Measurements from ENCODE around the gene EVA1B.

Gene EVA1B, protein sequence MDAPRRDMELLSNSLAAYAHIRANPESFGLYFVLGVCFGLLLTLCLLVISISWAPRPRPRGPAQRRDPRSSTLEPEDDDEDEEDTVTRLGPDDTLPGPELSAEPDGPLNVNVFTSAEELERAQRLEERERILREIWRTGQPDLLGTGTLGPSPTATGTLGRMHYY

DNA sequence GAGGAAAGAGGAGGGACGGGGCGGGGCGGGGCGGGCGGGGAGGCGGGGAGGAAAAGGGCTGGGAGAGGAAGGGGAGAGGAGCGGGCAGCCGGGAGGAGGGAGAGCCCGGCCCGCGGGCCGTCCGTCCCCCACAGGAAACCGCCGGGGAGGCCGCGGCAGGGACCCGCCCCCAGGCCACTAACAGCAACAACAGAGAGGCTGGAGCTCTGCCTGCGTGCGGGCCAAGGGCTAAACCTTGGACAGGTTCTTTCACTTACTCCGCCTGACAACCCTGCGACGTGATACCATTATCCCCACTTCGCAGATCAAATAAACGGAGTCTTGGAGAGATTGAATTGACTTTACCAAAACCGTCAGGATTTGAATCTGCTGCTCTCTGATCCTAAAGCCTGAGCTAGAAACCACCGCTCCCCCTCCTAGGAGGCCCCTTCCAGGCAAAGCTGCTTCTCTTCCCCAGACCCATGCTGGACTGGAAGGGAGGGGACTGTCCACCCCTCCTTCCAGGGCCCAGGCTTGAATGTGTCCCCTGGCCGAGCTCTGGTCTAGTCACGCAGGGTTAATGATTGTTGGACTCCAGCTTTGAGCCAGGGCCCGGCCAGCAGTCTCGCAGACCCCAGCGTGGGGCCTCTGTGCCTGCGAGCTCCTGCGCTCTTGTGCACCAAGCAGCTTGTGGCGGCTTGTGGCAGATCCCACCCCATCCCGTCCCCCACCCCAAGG lies at the start of gene EVA1B:
EVA1B (minus strand) TSS at position 10 of the 717 bp plus-strand sequence. CDS start 608 bp downstream, outside the sequence.
- peak; percentile 34 for DNase-seq (ENCODE audit: low read depth)

DNA sequence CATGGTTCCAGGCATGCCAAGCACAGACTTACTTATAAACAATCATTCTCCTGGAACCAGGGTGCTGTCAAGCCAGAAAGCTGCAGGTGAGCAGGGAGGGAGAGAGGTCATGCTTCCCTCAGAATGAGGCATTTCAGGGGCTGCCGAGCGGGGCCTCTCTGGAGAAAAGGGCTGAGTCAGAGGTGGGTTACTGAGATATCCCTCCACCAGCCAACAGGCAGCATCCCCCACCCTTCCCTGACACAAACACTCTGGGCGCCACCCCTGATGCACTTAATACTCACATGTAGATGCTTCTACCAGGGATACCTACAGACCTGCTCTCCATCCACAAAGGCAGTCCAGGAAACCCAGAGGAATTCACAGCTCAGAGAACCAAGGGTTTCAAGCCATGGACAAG lies 49.2 kb upstream of the EVA1B start:
- DNase-seq (ENCODE audit: low read depth): no peak

DNA sequence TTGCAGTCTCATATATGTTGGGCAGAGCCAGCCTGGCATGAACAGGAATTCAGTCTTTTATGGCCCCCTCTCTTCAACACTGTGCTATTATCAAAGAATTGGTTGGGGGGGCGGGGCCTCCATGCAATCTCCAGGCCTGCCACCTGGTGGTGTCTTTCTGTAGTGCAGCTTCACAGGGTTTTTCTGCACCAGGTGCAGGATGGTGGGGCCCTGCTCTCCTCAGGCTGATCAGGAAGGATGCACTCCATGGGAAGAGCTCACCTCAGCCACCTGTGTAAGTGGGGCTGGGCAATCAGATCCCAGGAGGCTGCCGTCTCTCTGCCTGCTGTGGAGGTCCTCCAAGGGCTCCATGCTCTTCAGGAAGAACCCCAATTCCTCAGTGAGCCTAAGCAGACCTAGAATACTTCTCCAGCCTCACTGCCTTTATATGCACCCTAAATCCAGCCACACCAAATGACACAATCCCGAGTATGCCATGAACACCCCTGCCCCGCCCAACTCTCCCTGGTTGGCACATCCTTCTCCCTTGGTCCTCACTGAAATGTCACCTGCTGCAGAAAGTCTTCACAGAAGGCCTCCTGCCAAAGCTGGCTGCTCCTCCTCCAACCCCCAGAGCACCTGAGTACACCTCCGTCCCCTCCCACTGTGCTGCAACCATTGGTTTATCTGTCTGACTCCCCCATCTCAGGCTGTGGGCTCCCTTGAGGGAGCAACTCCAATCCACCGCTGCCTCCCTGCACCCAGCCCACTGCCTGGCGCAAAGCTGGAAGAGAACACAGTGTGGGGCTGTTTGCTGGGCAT lies 45.8 kb upstream of the EVA1B start:
- DNase-seq (ENCODE audit: low read depth): peak; percentile 51

DNA sequence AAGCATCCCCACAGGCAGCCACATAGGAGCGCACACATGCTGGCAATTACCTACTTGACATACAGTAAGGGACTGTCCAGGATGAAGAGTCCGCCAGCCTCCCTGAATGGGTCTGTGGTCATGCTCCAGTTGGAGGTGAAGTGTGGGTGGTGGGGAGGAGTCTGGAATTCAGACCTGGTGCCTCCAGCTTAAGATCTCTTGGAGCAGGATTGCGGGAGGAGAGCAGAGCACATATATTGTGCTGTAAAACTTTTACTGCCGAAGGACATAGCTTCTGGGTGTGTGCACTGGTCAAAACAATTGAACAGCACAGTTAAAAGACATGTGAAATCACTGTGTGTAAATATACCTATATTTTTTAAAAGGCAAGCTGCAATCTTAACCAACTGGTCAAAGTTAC lies 44.4 kb upstream of the EVA1B start:
- no peak for DNase-seq (ENCODE audit: low read depth)

DNA sequence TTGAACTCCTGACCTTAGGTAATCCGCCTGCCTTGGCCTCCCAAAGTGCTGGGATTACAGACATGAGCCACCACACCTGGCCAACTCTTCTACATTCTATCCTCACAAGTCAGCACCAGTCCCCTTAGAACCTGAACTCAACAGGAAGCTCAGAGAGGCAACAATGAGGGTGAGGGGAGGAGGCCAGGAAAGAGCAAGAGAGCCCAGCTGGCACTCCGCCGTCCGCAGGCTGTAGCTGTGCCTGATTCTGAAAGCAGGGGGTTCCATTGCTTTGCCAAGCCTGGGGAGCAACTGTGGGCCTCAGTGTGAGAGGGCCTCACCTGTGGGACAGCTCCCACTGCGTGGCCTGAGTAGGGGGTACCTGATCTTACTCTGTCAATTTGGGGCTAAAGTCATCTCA lies 43.6 kb upstream of the EVA1B start:
- DNase-seq (ENCODE audit: low read depth): no peak

DNA sequence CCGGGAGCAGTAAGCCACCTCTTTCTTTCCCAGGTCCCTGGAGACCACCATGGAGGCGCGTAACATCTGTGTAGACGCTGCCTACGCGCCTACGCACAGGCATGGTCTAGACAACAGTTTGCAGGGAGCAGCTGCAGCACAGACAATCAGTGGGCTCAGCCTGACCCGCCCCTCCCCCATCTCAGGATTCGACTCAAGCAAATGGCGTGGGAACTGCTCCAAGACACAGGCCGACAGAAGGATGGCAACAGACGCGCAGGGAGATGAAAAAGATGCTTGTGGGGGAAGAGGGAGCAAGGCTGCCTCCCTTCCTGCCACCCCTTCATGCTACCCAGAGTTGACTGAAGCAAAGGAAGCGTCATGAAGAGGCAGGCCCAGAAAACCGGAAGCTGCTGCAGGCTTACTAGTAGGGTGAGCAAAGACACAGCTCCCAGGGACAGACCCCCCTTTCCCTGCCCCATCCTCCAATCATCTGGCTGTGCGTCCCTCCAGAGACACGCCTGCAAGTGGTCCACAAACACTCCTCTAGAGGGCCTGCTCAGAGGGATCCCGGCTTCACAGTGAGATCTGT lies 42.7 kb upstream of the EVA1B start:
- peak; percentile 53 for DNase-seq (ENCODE audit: low read depth)

DNA sequence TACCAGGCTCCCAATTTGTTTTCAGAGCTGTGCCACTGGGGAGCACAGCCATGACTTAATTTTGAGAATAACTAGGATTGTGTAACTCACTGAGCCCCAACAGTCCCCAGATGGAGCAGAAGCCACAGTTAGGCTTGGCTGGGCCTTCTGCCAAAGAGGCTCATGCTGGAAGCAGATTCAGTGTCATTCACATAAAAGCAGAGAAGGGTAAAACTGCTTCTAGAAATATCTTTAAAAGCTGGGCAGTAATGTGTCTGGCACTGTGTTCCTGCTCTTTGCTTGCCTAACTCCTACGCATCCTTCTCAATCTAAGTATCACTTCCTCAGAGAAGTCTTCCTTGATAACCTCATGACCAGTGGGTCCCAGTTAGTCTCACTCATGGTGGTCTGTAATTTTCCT lies 41.9 kb upstream of the EVA1B start:
- DNase-seq (ENCODE audit: low read depth): no peak

DNA sequence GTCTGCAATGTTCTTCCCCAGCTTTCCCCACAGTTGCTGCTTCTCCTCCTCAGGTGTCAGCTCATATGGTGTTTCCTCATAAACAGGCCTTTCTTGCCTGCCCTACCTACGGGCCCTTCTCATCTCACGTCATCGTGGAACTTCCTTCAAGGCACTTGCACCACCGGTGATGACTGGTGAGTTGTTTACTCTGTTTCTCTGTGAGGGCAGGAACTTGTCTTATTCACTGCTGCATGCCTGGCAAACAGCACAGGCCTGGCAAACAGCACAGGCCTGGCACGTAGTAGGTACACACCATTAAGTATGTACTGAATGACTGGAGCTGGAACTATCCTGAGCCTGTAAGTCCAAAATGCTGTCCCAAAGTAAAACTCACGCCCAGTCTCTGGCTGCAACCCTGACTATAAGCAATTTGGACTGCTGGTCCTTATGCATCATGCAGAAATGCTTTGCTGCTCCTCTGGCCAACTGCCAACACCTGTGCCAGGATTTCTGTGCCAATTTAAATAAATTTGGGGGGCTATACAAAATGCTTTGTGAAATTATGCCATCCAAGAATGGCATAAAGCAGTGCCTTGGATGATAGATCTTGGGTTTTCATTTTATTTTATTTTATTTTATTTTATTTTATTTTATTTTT lies 36.6 kb upstream of the EVA1B start:
- no peak for DNase-seq (ENCODE audit: low read depth)

DNA sequence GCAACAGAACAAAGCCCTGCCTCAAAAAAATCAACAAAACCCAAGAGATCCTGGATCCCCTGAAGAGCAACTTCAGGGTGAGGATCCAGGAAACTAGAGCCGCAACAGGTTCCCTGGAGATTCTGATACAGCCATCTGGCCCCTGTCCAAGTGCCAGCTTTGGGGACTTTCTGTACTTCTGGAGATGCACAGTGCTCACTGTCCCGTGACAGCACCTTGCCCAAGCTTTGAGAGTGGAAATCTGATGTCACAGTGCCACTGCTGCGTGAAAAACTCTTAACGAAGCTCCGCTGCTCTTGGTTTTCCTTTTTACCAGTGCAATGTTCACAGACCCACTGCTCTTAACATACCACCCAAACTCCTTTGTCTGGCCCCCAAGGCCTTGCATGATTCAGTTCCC lies 35.9 kb upstream of the EVA1B start:
- DNase-seq (ENCODE audit: low read depth): no peak

DNA sequence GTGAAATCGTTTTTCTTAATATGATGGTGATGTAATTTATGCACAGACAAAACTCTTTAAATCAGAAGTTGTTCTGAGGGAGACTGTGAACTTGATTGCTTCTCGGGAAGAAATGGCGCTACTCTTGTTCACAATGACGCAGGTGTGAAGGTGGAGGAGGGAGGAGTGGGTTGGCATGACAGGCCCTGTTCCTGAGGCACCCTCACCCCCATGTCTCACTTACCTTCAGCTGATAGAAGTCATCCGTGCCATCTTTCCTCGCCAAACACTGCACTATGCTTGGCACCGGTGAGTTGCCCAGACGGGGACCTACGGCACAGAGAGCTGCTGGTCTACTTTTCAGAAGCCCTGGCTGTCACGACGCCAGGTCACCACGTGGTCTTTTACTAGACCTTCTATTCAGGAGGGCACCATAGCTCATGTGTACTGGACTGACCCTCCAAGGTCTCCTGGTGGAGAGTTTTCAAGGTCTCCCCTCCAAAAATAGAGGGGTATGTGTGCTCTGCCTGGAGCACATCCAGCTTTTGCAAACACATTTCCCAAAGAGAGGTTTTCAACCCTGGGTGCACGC lies 35.2 kb upstream of the EVA1B start:
- DNase-seq (ENCODE audit: low read depth): no peak

DNA sequence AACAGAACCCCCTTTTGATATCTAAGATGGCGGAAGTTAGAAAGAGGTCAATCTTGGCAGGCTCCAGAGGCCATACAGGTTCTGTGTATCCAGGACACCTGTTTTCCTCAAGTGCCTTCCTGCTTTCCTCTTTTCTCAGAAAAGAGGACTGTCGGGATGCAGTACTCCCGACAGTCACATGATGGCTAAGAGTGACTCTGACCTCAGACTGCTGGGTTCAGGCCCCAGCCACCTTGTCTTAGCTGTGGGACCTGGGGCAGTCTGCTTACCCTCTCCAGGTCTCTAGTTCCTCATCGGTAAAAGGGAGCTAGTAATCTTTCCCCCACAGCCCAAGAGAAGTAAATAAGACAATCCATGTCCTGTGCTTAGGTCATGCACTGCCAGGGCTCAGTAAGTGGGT lies 32.4 kb upstream of the EVA1B start:
- no peak for DNase-seq (ENCODE audit: low read depth)

DNA sequence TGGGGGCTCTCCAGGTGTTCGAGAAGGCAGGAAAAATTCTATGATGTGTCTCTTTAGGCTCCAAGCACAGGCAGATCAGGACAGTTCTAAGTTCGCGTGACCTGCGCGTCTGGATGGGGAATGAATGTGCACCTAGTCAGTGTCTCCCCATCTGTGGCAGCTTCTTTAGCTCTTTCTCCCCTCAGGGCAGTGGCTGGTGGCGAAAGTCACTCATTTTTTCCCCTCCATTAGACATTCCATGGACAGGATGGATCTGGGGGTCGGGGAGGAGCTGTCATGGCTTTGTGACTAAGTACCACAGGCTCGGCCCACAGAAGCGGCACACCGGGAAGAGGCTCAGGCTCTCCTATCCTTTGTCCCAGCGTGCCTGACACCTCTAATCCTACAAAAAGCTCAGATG lies 31.0 kb upstream of the EVA1B start:
- DNase-seq (ENCODE audit: low read depth): no peak

DNA sequence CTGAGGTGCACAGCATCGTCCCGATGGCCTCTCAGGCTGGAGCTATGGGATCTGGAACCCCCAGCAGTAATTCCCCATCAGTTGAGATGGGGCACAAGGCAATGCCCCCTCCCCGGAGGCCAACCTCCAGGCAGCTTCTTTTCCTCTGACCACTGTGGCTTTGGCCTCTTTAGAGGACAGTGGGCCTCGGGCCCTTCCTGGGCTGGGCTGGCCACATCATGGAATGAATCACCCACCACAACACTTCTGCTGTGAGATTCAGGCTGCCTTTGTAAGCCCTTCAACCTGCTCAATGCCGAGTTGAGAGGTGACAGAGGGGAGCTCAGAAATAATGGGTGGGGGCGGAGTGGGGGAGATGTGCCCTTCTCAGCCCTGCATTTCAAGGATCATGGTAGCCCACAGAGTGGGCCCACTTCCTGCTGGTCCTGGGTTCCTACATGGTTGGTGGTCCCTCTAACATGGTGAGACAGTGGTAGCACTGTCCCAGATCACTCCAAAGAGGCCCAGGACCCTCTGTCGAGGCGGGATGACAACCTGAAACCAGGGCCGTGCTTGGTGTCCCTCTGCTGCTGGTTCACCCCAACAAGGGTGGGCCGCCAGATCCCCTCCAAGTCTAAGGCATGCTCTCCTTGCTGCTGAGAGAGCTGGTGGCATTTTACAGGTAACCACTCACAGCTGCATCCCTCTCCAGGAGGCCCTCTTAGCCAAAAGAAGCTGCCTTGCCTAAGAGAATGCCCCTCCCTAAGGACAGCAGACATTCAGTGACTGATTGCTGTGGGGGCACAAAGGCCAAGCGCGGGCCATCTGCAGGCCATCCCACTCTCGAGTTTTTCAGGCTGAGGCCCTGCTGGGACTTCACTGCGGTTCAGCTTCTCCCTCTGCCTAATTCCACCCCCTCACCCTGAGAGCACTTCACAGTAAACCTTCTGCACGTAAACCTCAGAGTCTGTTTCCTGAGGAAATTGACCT lies 29.7 kb upstream of the EVA1B start:
- no peak for DNase-seq (ENCODE audit: low read depth)

DNA sequence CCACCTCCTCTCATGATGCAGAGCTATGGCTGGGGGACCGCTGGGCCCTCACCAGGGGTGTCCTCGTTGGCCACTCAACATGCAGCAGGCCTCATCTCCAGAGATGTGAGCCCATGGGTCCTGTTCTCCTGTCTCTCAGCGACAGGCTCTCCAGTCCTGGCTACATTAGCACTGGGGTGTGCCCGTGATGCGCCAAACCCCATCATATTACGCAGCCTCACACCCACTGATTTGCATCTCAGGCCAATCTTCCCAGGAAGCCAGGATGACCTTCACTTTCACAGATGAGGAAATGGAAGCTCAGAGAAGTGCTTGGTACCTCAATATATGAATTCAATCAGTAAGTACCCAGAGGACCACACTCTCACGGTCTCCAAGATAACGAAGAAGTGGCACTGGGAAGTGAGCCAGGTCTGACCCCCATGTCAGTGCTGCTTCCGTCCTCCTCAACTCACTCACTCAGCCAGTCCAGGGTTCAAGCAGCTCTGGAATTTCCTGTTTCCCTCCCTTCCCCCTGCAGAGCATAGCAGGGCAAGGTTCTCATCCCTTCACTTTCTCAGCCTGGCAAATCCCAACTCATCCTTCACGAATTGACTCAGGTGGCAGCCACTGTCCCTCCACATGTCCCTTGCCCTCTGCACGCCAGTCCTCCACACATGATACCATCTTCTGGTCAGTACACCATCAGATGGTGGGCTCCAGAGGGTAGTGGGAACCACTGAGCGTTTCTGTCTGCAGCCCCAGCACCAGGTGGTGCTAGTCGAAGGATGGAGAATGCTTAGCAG lies 28.9 kb upstream of the EVA1B start:
- no peak for DNase-seq (ENCODE audit: low read depth)

DNA sequence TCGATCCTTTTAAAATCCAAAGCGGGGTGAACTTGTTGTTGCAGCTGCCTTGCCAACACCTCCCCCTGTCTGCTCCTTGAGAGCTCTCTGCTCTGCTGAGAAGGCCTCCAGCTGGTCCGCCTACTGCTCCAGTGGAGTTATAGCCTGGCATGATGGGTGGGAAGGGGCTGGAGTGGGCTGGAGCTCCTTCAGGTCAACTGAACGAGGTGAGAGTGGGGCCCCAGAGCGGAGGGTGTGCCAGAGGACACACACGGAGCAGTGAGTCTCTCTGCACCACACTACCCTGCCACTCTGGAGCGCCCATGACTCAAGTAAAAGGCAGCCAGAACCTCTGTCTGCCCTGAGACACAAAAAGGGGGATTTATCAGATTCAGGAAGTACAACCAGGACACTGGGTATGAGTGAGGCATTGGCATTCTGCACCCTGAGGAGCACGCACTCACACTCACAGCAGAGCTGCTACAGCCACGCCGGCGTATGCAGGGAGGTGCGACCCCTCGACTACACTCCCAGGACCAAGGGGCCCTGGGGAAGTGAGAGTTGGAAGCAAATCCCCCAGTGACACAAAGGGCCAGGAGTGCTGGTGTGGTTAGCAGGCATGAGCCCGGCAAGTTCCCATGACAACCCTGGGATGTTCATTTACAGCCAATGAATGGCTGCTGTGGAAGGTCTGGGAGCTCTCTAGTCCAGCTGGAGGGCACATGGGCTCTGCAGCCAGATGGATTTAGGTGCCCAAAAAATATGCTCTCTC lies 28.0 kb upstream of the EVA1B start:
- DNase-seq (ENCODE audit: low read depth): no peak

DNA sequence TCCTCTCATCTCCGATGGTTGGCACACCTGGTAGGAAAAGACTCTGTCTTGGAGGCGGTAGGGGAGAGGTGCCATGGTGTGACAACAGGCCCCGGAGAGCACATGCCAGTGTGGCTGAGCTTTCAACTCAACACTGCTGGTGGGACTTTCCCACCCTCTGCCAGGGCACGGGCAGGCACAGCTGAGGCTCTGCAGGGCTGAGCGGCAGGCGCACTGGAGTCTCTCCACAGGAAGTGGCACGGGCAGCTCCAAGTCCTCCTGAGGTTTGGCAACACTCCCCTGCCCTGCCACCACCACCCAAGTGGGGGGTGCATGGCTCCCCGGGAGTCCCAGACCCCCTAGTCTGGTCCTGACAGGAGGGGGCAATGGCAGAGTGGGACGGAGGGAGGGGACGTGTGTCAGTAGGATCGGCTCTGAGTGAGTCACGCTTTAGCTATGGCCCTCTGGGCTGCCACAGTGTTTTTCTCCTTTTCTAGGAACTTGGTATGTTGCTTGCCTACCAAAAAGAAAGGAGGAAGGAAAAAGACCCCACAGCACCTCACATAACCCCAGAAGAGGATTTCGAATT lies 27.3 kb upstream of the EVA1B start:
- DNase-seq (ENCODE audit: low read depth): peak; percentile 45

DNA sequence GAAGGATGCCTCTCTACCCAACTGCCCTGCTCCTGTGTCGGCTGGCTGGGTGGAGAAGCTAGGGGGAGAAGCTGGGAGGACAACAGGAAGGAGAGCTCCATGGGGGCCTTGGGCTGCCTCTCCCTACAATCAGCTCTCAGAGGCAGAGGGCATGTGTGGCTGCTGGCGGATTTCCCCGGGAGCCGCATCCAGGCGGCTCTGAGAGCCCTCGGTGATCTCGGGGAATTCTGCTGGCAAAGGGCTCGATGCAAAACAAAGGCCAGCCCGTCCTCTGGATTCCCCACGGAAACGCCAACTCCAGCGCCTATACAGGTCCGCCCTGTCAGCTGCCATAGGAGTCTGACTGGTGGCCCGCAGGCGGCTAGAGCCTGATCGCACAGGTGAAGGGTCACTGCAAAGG lies 26.4 kb upstream of the EVA1B start:
- no peak for DNase-seq (ENCODE audit: low read depth)

DNA sequence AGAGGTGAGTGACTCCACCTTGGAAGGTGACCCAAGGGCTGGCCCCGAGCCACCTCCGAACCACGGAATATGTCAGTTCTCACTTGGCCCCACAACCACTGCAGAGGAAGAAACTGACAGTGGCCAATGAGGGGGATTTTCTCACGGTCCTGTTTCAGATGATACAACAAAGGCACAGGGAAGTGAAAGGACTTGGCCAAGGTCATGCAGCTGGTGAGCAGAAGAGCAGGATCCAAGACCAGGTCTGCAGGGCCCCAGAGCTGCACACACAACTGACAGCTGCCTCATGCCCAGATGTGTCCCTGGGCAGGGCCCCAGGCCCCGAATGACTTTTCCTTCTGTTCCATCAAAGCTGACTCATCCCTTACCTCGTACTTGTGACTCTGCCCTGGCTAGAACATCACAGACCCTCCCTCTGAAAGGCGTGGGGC lies 25.8 kb upstream of the EVA1B start:
- no peak for DNase-seq (ENCODE audit: low read depth)
